Measurements from ENCODE around the gene ZNF827.

The ZNF827 gene

GRCh38 chr4:145796346-145796745 is 142.3 kb downstream of the ZNF827 start:
- Histone ChIP-seq H3K4me2 (ENCODE audit: low read depth, low read length, poor library complexity, severe bottlenecking) (no peak overlapping the region), H3K27ac (ENCODE audit: low read depth, low read length) (no peak overlapping the region), H3F3A (ENCODE audit: insufficient read depth) (no peaks in the 10 kb centered on the region), H3K27me3 (ENCODE audit: low read length) (no peaks in the 10 kb centered on the region), H4K20me1 (ENCODE audit: low read depth, low read length) (no peaks in the 10 kb centered on the region), H3K36me3 (ENCODE audit: low read length) (0 out of 2 replicates have a peak, but pooled peaks cover 10% of the 10 kb centered on the region), H3K79me2 (ENCODE audit: insufficient read depth, low read length) (no peaks in the 10 kb centered on the region), H3K9me3 (ENCODE audit: insufficient read depth, low read length) (no peaks in the 10 kb centered on the region), H3K4me3 (ENCODE audit: insufficient read depth, low read length, poor library complexity, severe bottlenecking) (no peak overlapping the region), H2AFZ (ENCODE audit: low read depth, low read length, severe bottlenecking) (no peak overlapping the region), H3K9ac (ENCODE audit: low read length) (no peak overlapping the region), H3K9me2 (replicated peaks; ENCODE audit: insufficient read depth, low read length) (no peaks in the 10 kb centered on the region)
- TF ChIP-seq EZH2phosphoT487 (conservative IDR thresholded peaks at IDR 0.05; ENCODE audit: low read length), result no peak
- TF ChIP-seq, protein P1, sequence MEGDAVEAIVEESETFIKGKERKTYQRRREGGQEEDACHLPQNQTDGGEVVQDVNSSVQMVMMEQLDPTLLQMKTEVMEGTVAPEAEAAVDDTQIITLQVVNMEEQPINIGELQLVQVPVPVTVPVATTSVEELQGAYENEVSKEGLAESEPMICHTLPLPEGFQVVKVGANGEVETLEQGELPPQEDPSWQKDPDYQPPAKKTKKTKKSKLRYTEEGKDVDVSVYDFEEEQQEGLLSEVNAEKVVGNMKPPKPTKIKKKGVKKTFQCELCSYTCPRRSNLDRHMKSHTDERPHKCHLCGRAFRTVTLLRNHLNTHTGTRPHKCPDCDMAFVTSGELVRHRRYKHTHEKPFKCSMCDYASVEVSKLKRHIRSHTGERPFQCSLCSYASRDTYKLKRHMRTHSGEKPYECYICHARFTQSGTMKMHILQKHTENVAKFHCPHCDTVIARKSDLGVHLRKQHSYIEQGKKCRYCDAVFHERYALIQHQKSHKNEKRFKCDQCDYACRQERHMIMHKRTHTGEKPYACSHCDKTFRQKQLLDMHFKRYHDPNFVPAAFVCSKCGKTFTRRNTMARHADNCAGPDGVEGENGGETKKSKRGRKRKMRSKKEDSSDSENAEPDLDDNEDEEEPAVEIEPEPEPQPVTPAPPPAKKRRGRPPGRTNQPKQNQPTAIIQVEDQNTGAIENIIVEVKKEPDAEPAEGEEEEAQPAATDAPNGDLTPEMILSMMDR (IDR thresholded peaks at IDR 0.05; ENCODE audit: insufficient read depth, low read length, poor library complexity, severe bottlenecking), result no peak

DNA sequence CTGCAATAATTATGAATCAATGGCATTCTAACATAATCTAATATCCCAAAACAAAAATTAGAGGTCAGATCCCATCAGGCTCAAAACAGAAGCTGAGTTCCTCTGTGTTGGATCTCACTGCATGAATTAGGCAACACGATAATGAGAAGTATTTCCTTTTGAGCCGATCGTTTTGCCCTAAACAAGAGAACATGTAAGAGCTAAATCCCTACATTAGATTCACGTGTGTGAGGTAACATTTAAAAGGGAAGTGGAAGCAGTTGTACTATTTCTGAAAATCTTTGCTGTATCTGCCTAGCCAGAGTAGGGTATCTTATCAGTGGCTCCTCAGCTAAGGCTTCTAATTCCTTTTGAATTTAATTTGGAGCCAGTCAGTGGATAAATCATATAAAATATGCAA is 143.1 kb downstream of the ZNF827 start:
- Histone ChIP-seq H3K9me3 (ENCODE audit: insufficient read depth, low read length) (no peaks in the 10 kb centered on the region), H3K27ac (ENCODE audit: low read depth, low read length) (no peak overlapping the region), H4K20me1 (ENCODE audit: low read depth, low read length) (no peaks in the 10 kb centered on the region), H3K79me2 (ENCODE audit: insufficient read depth, low read length) (no peaks in the 10 kb centered on the region), H3K4me3 (ENCODE audit: insufficient read depth, low read length, poor library complexity, severe bottlenecking) (no peak overlapping the region), H3K4me2 (ENCODE audit: low read depth, low read length, poor library complexity, severe bottlenecking) (no peak overlapping the region), H3K9me2 (replicated peaks; ENCODE audit: insufficient read depth, low read length) (no peaks in the 10 kb centered on the region), H2AFZ (ENCODE audit: low read depth, low read length, severe bottlenecking) (no peak overlapping the region), H3F3A (ENCODE audit: insufficient read depth) (no peaks in the 10 kb centered on the region), H3K36me3 (ENCODE audit: low read length) (0 out of 2 replicates have a peak, but pooled peaks cover 10% of the 10 kb centered on the region), H3K27me3 (ENCODE audit: low read length) (no peaks in the 10 kb centered on the region), H3K9ac (ENCODE audit: low read length) (no peak overlapping the region)
- TF ChIP-seq EZH2phosphoT487 (conservative IDR thresholded peaks at IDR 0.05; ENCODE audit: low read length), result no peak
- TF ChIP-seq, protein P1 (IDR thresholded peaks at IDR 0.05; ENCODE audit: insufficient read depth, low read length, poor library complexity, severe bottlenecking), result no peak

GRCh38 chr4:145792429-145792828 is 146.2 kb downstream of the ZNF827 start:
- Histone ChIP-seq H3K27ac (ENCODE audit: low read depth, low read length) (no peak overlapping the region), H3K4me2 (ENCODE audit: low read depth, low read length, poor library complexity, severe bottlenecking) (no peak overlapping the region), H3K36me3 (ENCODE audit: low read length) (0 out of 2 replicates have a peak, but pooled peaks cover 10% of the 10 kb centered on the region), H3K4me3 (ENCODE audit: insufficient read depth, low read length, poor library complexity, severe bottlenecking) (no peak overlapping the region), H2AFZ (ENCODE audit: low read depth, low read length, severe bottlenecking) (no peak overlapping the region), H3F3A (ENCODE audit: insufficient read depth) (no peaks in the 10 kb centered on the region), H3K9me3 (ENCODE audit: insufficient read depth, low read length) (no peaks in the 10 kb centered on the region), H3K9me2 (replicated peaks; ENCODE audit: insufficient read depth, low read length) (no peaks in the 10 kb centered on the region), H4K20me1 (ENCODE audit: low read depth, low read length) (no peaks in the 10 kb centered on the region), H3K79me2 (ENCODE audit: insufficient read depth, low read length) (no peaks in the 10 kb centered on the region), H3K9ac (ENCODE audit: low read length) (no peak overlapping the region), H3K27me3 (ENCODE audit: low read length) (no peaks in the 10 kb centered on the region)
- TF ChIP-seq, protein P1 (IDR thresholded peaks at IDR 0.05; ENCODE audit: insufficient read depth, low read length, poor library complexity, severe bottlenecking), result no peak
- TF ChIP-seq EZH2phosphoT487 (conservative IDR thresholded peaks at IDR 0.05; ENCODE audit: low read length), result no peak
